Endothelial cell of umbilical vein (primary cell): ENCODE results near the gene PANX1. TPM values are rescaled to one million over a fixed set of nuclear protein-coding genes. Genes with fewer than 3 reads are reported as not detected.

Source experiments
- BruUV-seq: library from RNA; stranded (reverse); fragments of 400-500 nt; replicated peaks from 2 replicates; lab custom pipeline; 2021; lab: Mats Ljungman, UMichigan
- CTCF ChIA-PET: fragments of 300-600, 350-600 bp; sonication (Branson Sonifier 250); formaldehyde crosslinking; loops from one replicate; lab custom pipeline; 2021; ENCODE audit warnings: antibody characterized with exemption, inconsistent platforms; lab: Charles Lee
- POLR2A ChIA-PET: fragments of 300-600, 350-600 bp; sonication (Branson Sonifier 250); formaldehyde crosslinking; loops from one replicate; lab custom pipeline; 2021; ENCODE audit warnings: antibody characterized with exemption, inconsistent platforms; lab: Charles Lee
- DNase-seq: peaks from one replicate; pipeline ENCODE4 v3.0.0-alpha.2; 2011; ENCODE audit warnings: low read depth, low spot score
- FAIRE-seq: peaks from 2 replicates; lab custom pipeline; 2011; peaks lifted over from hg19 to GRCh38; lab: Jason Lieb, UNC
- H2AFZ ChIP-seq: 2 replicates; pipeline ENCODE4 v1.6.0; 2012; ENCODE audit warnings: low read depth, low read length, control low read depth, inconsistent platforms
- H3K27ac ChIP-seq: 2 replicates; pipeline ENCODE4 v1.5.1; 2011; ENCODE audit warnings: low read depth, mild to moderate bottlenecking, control low read depth, low read length, moderate library complexity; ENCODE audit not compliant: insufficient read depth
- H3K27me3 ChIP-seq, 2 experiments: 2 replicates each; pipeline versions ENCODE4 v1.6.0 to v1.6.1; 2011; ENCODE audit warnings: low read length in 2 of 2, mixed read lengths in 1 of 2; ENCODE audit not compliant: control insufficient read depth in 2 of 2, insufficient read depth in 2 of 2
- H3K36me3 ChIP-seq, 2 experiments: 2 replicates in 1 of 2; 3 replicates in 1 of 2; pipeline ENCODE4 v1.5.1; 2011; ENCODE audit warnings: low read length in 2 of 2, mild to moderate bottlenecking in 1 of 2, moderate library complexity in 1 of 2; ENCODE audit not compliant: control insufficient read depth in 2 of 2, insufficient read depth in 2 of 2; ENCODE audit errors: extremely low read depth in 1 of 2
- H3K4me1 ChIP-seq: 3 replicates; pipeline ENCODE4 v1.5.1; 2011; ENCODE audit warnings: mild to moderate bottlenecking, low read length; ENCODE audit not compliant: control insufficient read depth, insufficient read depth; ENCODE audit errors: extremely low read depth
- H3K4me2 ChIP-seq: 2 replicates; pipeline ENCODE4 v1.6.1; 2011; ENCODE audit warnings: low read length, control low read depth, mixed read lengths; ENCODE audit not compliant: insufficient read depth
- H3K4me3 ChIP-seq, 3 experiments: fragments of 200-600 bp in 1 of 3; sonication (generic), shearing (Covaris generic) in 1 of 3; replicated peaks in 1 of 3; 2 replicates each; pipeline ENCODE4 v1.5.1; 2011 to 2016; ENCODE audit warnings: control low read depth in 3 of 3, low read length in 3 of 3, mild to moderate bottlenecking in 2 of 3, inconsistent platforms in 1 of 3, low read depth in 1 of 3, moderate library complexity in 1 of 3; ENCODE audit not compliant: insufficient read depth in 1 of 3
- H3K79me2 ChIP-seq: 2 replicates; pipeline ENCODE4 v1.6.0; 2012; ENCODE audit warnings: low read length, inconsistent platforms; ENCODE audit not compliant: control insufficient read depth, insufficient read depth
- H3K9ac ChIP-seq: replicated peaks from 2 replicates; pipeline ENCODE3; 2011; ENCODE audit warnings: low read length, control low read depth; ENCODE audit not compliant: insufficient read depth; ENCODE audit errors: extremely low read depth
- H3K9me1 ChIP-seq: replicated peaks from 3 replicates; pipeline ENCODE4 v1.6.0; 2011; ENCODE audit warnings: mild to moderate bottlenecking, low read length; ENCODE audit not compliant: control insufficient read depth, insufficient read depth; ENCODE audit errors: extremely low read depth
- H3K9me3 ChIP-seq: replicated peaks from 2 replicates; pipeline ENCODE4 v1.5.1; 2012; ENCODE audit warnings: low read length, inconsistent platforms; ENCODE audit not compliant: control insufficient read depth, insufficient read depth
- H4K20me1 ChIP-seq: replicated peaks from 2 replicates; pipeline ENCODE3; 2011; ENCODE audit warnings: mild to moderate bottlenecking, low read length; ENCODE audit not compliant: control insufficient read depth, insufficient read depth; ENCODE audit errors: extremely low read depth
- EZH2 ChIP-seq: IDR thresholded peaks from 2 replicates; pipeline ENCODE4 v1.6.1; 2012; ENCODE audit warnings: borderline replicate concordance, low read depth, mild to moderate bottlenecking, moderate library complexity, low read length, inconsistent platforms; ENCODE audit not compliant: severe bottlenecking
- FOS ChIP-seq: IDR thresholded peaks from 2 replicates; pipeline ENCODE4 v1.6.1; 2011; ENCODE audit warnings: mild to moderate bottlenecking, low read length, moderate library complexity, borderline replicate concordance; ENCODE audit not compliant: insufficient read depth
- GATA2 ChIP-seq: IDR thresholded peaks from 2 replicates; pipeline ENCODE4 v1.7.0; 2011; ENCODE audit warnings: low read depth, mild to moderate bottlenecking, moderate library complexity, mixed read lengths, low read length; ENCODE audit not compliant: insufficient read length, insufficient read depth
- JUN ChIP-seq: IDR thresholded peaks from 2 replicates; pipeline ENCODE4 v1.6.1; 2011; ENCODE audit warnings: borderline replicate concordance, low read depth; ENCODE audit not compliant: insufficient read length, insufficient read depth
- MYC ChIP-seq: IDR thresholded peaks from one replicate; pipeline ENCODE4 v1.6.1; 2011; ENCODE audit warnings: mild to moderate bottlenecking, low read depth, low read length
- POLR2A ChIP-seq: IDR thresholded peaks from 2 replicates; pipeline ENCODE4 v1.6.1; 2012; ENCODE audit warnings: low read depth, mild to moderate bottlenecking, control low read depth, low read length
- POLR2AphosphoS5 ChIP-seq: IDR thresholded peaks from 2 replicates; pipeline ENCODE4 v1.6.1; 2012; ENCODE audit warnings: low read depth, mild to moderate bottlenecking, control low read depth, low read length, moderate library complexity; ENCODE audit not compliant: insufficient read depth
- dilution Hi-C: fragments of 300-500 bp; cut with MboI; formaldehyde crosslinking; loops from one replicate; pipeline ENCODE4 v1.15.0; 2019; ENCODE audit warnings: low sequenced_read_pairs; ENCODE audit not compliant: extremely low pct_ligation_motif_present
- intact Hi-C: fragments of 100-400 bp; cut with micrococcal nuclease; formaldehyde crosslinking; loops from one replicate; pipeline ENCODE4 v1.10.0; 2022
- polyA plus RNA-seq, 4 experiments: library from polyadenylated mRNA; depleted of rRNA in 3 of 4; stranded (reverse) in 3 of 4; unstranded in 1 of 4; fragments of >200 nt; gene quantifications; 2 replicates each; pipeline versions ENCODE4 v1.2.1 to v1.2.3, GENCODE V29; 2011 to 2012; ENCODE audit warnings: missing spikeins in 1 of 4
- total RNA-seq: library from RNA; stranded (reverse); gene quantifications from 2 replicates; pipeline ENCODE4 v1.2.3, GENCODE V29; 2021
- TF ChIP-seq, protein P1 (sequence below), 2 donors: IDR thresholded peaks; 1 replicate in 1 of 2; 2 replicates in 1 of 2; pipeline ENCODE4 v1.5.1; 2011; ENCODE audit warnings: low read length in 2 of 2, mild to moderate bottlenecking in 2 of 2, moderate library complexity in 2 of 2, control low read depth in 1 of 2, inconsistent platforms in 1 of 2, low read depth in 1 of 2; ENCODE audit not compliant: insufficient read depth in 1 of 2; ENCODE audit errors: extremely low read depth in 1 of 2
- TF ChIP-seq, protein P2 (sequence below): IDR thresholded peaks from 2 replicates; pipeline ENCODE4 v1.6.1; 2011; ENCODE audit not compliant: insufficient read depth, insufficient read length

The PANX1 gene
- total and polyA plus RNA-seq, 2 donors (not counting 3 experiments of a cell fraction or from before 2014, with no cell fraction given): 9.5 to 20.9 TPM

DNA sequence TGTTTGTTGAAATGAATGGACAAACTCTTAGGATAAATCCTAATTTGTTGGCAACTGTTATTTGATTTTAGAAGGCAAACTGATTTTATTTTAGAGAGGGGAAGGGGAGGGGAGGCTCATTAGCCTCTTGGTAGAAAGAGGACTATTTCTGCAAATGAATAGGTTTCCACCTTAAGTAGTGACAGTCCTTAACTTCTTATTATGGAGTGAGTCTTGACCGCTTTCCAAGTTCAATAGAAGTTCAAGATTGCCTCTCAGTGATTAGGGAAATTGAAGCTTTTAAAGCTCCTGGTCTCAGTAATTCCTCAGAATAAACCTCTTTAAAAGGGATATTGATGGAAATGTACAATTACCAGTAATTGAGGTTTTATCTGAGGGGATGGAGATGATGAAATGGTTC is 55.7 kb downstream of the PANX1 start:
- BruUV-seq: no TSS peak
- DNase-seq (no peak), FAIRE-seq (no peak)
- Histone ChIP-seq H3K36me3 (peaks cover 0 to 5% of the 10 kb centered on the region in 2 experiments), H3K27me3 (no peaks in the 10 kb centered on the region), H2AFZ (no peak overlapping the region), H3K79me2 (no peaks in the 10 kb centered on the region), H3K9me1 (no peaks in the 10 kb centered on the region), H3K9ac (no peak overlapping the region), H4K20me1 (no peaks in the 10 kb centered on the region), H3K27ac (no peak overlapping the region), H3K9me3 (no peaks in the 10 kb centered on the region), H3K4me3 (no peak overlapping the region), H3K4me1 (no peaks in the 10 kb centered on the region), H3K4me2 (no peak overlapping the region)
- ChIA-PET POLR2A (no interaction called here), CTCF (interaction anchor here (0.6 to 3.7 kb wide), 28 partner anchors 8 to 328 kb away, joined by 3 to 64 read pairs (median 6); partner anchors contain the start of genes C11orf97 and PANX1)
- TF ChIP-seq MYC (no peak), FOS (no peak), EZH2 (no peak), POLR2AphosphoS5 (no peak), GATA2 (no peak), JUN (no peak), POLR2A (no peak)
- TF ChIP-seq, protein P1, sequence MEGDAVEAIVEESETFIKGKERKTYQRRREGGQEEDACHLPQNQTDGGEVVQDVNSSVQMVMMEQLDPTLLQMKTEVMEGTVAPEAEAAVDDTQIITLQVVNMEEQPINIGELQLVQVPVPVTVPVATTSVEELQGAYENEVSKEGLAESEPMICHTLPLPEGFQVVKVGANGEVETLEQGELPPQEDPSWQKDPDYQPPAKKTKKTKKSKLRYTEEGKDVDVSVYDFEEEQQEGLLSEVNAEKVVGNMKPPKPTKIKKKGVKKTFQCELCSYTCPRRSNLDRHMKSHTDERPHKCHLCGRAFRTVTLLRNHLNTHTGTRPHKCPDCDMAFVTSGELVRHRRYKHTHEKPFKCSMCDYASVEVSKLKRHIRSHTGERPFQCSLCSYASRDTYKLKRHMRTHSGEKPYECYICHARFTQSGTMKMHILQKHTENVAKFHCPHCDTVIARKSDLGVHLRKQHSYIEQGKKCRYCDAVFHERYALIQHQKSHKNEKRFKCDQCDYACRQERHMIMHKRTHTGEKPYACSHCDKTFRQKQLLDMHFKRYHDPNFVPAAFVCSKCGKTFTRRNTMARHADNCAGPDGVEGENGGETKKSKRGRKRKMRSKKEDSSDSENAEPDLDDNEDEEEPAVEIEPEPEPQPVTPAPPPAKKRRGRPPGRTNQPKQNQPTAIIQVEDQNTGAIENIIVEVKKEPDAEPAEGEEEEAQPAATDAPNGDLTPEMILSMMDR (IDR thresholded peaks at IDR 0.05; ENCODE audit: extremely low read depth in 1 of 2, insufficient read depth in 1 of 2, low read depth in 1 of 2, low read length in 2 of 2): no peak
- TF ChIP-seq, protein P2, sequence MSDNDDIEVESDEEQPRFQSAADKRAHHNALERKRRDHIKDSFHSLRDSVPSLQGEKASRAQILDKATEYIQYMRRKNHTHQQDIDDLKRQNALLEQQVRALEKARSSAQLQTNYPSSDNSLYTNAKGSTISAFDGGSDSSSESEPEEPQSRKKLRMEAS: no peak
- intact Hi-C loops: loop anchor here (5.0 kb wide), 1 partner anchor 262 kb away; no protein-coding TSS in a partner anchor
- dilution Hi-C loops: no loop called here
